ENCODE measurements around the gene MEF2B.
"Not testable (repeated sequence)": the region's sequence is repeated elsewhere in the genome, so short reads cannot be mapped to it uniquely, and the experiment has no call there.

The MEF2B gene

GRCh38 chr19:19110410-19111135 lies 59.5 kb downstream of the MEF2B start:
- DNase-seq: no peak
- Histone ChIP-seq H3K4me2 (ENCODE audit: low read depth, low read length) (no peak overlapping the region), H2AFZ (ENCODE audit: low read length) (no peak overlapping the region)

GRCh38 chr19:19109601-19110000 lies 60.5 kb downstream of the MEF2B start:
- no peaks in the 10 kb centered on the region for H4K20me1 ChIP-seq (ENCODE audit: insufficient read depth, low read length)
- no peaks in the 10 kb centered on the region for H3K9me3 ChIP-seq (replicated peaks; ENCODE audit: insufficient read depth, low read length)
- no peak overlapping the region for H3K9ac ChIP-seq (ENCODE audit: low read length)
- no peaks in the 10 kb centered on the region for H3K4me1 ChIP-seq (ENCODE audit: low read length)
- no peak overlapping the region for H3K27ac ChIP-seq (ENCODE audit: low read length)
- H3K79me2 ChIP-seq (ENCODE audit: low read length): no peaks in the 10 kb centered on the region
- DNase-seq: no peak
- H2AFZ ChIP-seq (ENCODE audit: low read length): no peak overlapping the region
- H3K27me3 ChIP-seq (replicated peaks; ENCODE audit: insufficient read depth, low read length): no peaks in the 10 kb centered on the region
- no peaks in the 10 kb centered on the region for H3K36me3 ChIP-seq (replicated peaks; ENCODE audit: insufficient read depth, low read length)
- H3K9me2 ChIP-seq (replicated peaks; ENCODE audit: insufficient read depth, low read length): no peaks in the 10 kb centered on the region
- TF ChIP-seq EZH2 (optimal IDR thresholded peaks at IDR 0.05; ENCODE audit: low read depth, low read length) (no peak), EZH2phosphoT487 (IDR thresholded peaks at IDR 0.05; ENCODE audit: low read length) (no peak), CTCF (IDR thresholded peaks at IDR 0.05; ENCODE audit: low read length) (no peak)
- no peaks in the 10 kb centered on the region for H3F3A ChIP-seq (ENCODE audit: insufficient read depth, low read length)
- no peak overlapping the region for H3K4me3 ChIP-seq (ENCODE audit: low read length)
- H3K4me2 ChIP-seq (ENCODE audit: low read depth, low read length): no peak overlapping the region

More at GRCh38 chr19:19110410-19111135, 59.5 kb downstream of the MEF2B start:
- Histone ChIP-seq H3K9me2 (replicated peaks; ENCODE audit: insufficient read depth, low read length) (no peaks in the 10 kb centered on the region), H3K27me3 (replicated peaks; ENCODE audit: insufficient read depth, low read length) (no peaks in the 10 kb centered on the region), H3K9ac (ENCODE audit: low read length) (no peak overlapping the region), H3K36me3 (replicated peaks; ENCODE audit: insufficient read depth, low read length) (no peaks in the 10 kb centered on the region), H3K4me1 (ENCODE audit: low read length) (no peaks in the 10 kb centered on the region), H3K9me3 (replicated peaks; ENCODE audit: insufficient read depth, low read length) (no peaks in the 10 kb centered on the region), H4K20me1 (ENCODE audit: insufficient read depth, low read length) (no peaks in the 10 kb centered on the region), H3F3A (ENCODE audit: insufficient read depth, low read length) (no peaks in the 10 kb centered on the region), H3K27ac (ENCODE audit: low read length) (no peak overlapping the region), H3K79me2 (ENCODE audit: low read length) (no peaks in the 10 kb centered on the region), H3K4me3 (ENCODE audit: low read length) (no peak overlapping the region)
- TF ChIP-seq EZH2 (optimal IDR thresholded peaks at IDR 0.05; ENCODE audit: low read depth, low read length) (no peak), CTCF (IDR thresholded peaks at IDR 0.05; ENCODE audit: low read length) (no peak), EZH2phosphoT487 (IDR thresholded peaks at IDR 0.05; ENCODE audit: low read length) (no peak)

- H3F3A ChIP-seq (ENCODE audit: insufficient read depth, low read length): no peaks in the 10 kb centered on the region
- H3K27me3 ChIP-seq (replicated peaks; ENCODE audit: insufficient read depth, low read length): no peaks in the 10 kb centered on the region
- no peak overlapping the region for H3K4me3 ChIP-seq (ENCODE audit: low read length)
- no peak overlapping the region for H3K4me2 ChIP-seq (ENCODE audit: low read depth, low read length)
- no peak overlapping the region for H3K9ac ChIP-seq (ENCODE audit: low read length)
- H2AFZ ChIP-seq (ENCODE audit: low read length): no peak overlapping the region
- no peaks in the 10 kb centered on the region for H3K9me3 ChIP-seq (replicated peaks; ENCODE audit: insufficient read depth, low read length)
- H3K36me3 ChIP-seq (replicated peaks; ENCODE audit: insufficient read depth, low read length): no peaks in the 10 kb centered on the region
- H3K27ac ChIP-seq (ENCODE audit: low read length): no peak overlapping the region
- no peak for TF ChIP-seq EZH2 (optimal IDR thresholded peaks at IDR 0.05; ENCODE audit: low read depth, low read length)
- TF ChIP-seq CTCF (IDR thresholded peaks at IDR 0.05; ENCODE audit: low read length): no peak
- no peak for TF ChIP-seq EZH2phosphoT487 (IDR thresholded peaks at IDR 0.05; ENCODE audit: low read length)
- no peaks in the 10 kb centered on the region for H4K20me1 ChIP-seq (ENCODE audit: insufficient read depth, low read length)
- H3K79me2 ChIP-seq (ENCODE audit: low read length): no peaks in the 10 kb centered on the region
- DNase-seq: no peak
- H3K4me1 ChIP-seq (ENCODE audit: low read length): no peaks in the 10 kb centered on the region
- H3K9me2 ChIP-seq (replicated peaks; ENCODE audit: insufficient read depth, low read length): no peaks in the 10 kb centered on the region
Observed at GRCh38 chr19:19107654-19108053, 62.4 kb downstream of the MEF2B start.

- not testable (repeated sequence) for H4K20me1 ChIP-seq (ENCODE audit: insufficient read depth, low read length); H3K36me3 ChIP-seq (replicated peaks; ENCODE audit: insufficient read depth, low read length); H3K9me3 ChIP-seq (replicated peaks; ENCODE audit: insufficient read depth, low read length); H3K4me1 ChIP-seq (ENCODE audit: low read length); H3K9ac ChIP-seq (ENCODE audit: low read length); H3K4me3 ChIP-seq (ENCODE audit: low read length); H3F3A ChIP-seq (ENCODE audit: insufficient read depth, low read length); H3K9me2 ChIP-seq (replicated peaks; ENCODE audit: insufficient read depth, low read length); H3K79me2 ChIP-seq (ENCODE audit: low read length); H2AFZ ChIP-seq (ENCODE audit: low read length); H3K27ac ChIP-seq (ENCODE audit: low read length); H3K27me3 ChIP-seq (replicated peaks; ENCODE audit: insufficient read depth, low read length); H3K4me2 ChIP-seq (ENCODE audit: low read depth, low read length); DNase-seq
Observed at GRCh38 chr19:19106938-19107337, 63.1 kb downstream of the MEF2B start.

Data from MM.1S (cell line).